Upper lobe of left lung (tissue), 6 donors: ENCODE measurements around the gene DPP10. TPM values are rescaled to one million over a fixed set of nuclear protein-coding genes. Genes with fewer than 3 reads are reported as not detected.
"Not testable (repeated sequence)": the region's sequence is repeated elsewhere in the genome, so short reads cannot be mapped to it uniquely, and the experiment has no call there.

ENCODE experiments used
- ATAC-seq, 2 donors: fragments of 200-7000 bp; cut with Tn5 transposase; one replicate each; pipeline ENCODE4 v1.9.1; 2022; ENCODE audit warnings: mild to moderate bottlenecking in 2 of 2, moderate library complexity in 2 of 2; ENCODE audit not compliant: low FRiP score in 2 of 2
- DNase-seq, 2 donors: peaks; one replicate each; pipeline ENCODE4 v3.0.0-alpha.2; 2019 to 2020
- H3K27ac ChIP-seq, 4 donors: fragments of 200-600 bp; sonication (generic); one replicate each; pipeline ENCODE4 v1.5.1; 2016 to 2019
- H3K27me3 ChIP-seq, 4 donors: fragments of 200-600 bp; sonication (generic); one replicate each; pipeline ENCODE4 v1.5.1; 2017 to 2019
- H3K36me3 ChIP-seq, 4 donors: fragments of 200-600 bp; sonication (generic); one replicate each; pipeline ENCODE4 v1.5.1; 2016 to 2019
- H3K4me1 ChIP-seq, 4 donors: fragments of 200-600 bp; sonication (generic); one replicate each; pipeline ENCODE4 v1.5.1; 2018 to 2019
- H3K4me3 ChIP-seq, 4 donors: fragments of 200-600 bp; sonication (generic); one replicate each; pipeline ENCODE4 v1.5.1; 2017 to 2019; ENCODE audit warnings: mild to moderate bottlenecking in 2 of 4, moderate library complexity in 1 of 4
- H3K9me3 ChIP-seq, 4 donors: fragments of 200-600 bp; sonication (generic); one replicate each; pipeline ENCODE4 v1.5.1; 2018 to 2019
- CTCF ChIP-seq, 6 experiments: fragments of 450-650 bp in 4 of 6; fragments of 200-600 bp in 2 of 6; sonication (generic) in 2 of 6; IDR thresholded peaks; one replicate each; pipeline ENCODE4 v1.5.1; 2016 to 2019; ENCODE audit warnings: antibody characterized with exemption in 6 of 6
- EP300 ChIP-seq, 4 donors: sonication (generic); formaldehyde crosslinking; IDR thresholded peaks; one replicate each; pipeline ENCODE4 v1.5.1; 2017; ENCODE audit warnings: antibody characterized with exemption in 4 of 4, control low read depth in 2 of 4
- POLR2A ChIP-seq, 4 donors: fragments of 450-650 bp; IDR thresholded peaks; one replicate each; pipeline ENCODE4 v1.5.1; 2016 to 2017; ENCODE audit warnings: antibody characterized with exemption in 4 of 4, mild to moderate bottlenecking in 2 of 4
- POLR2AphosphoS5 ChIP-seq, 2 donors: sonication (generic); formaldehyde crosslinking; IDR thresholded peaks; one replicate each; pipeline ENCODE4 v1.5.1; 2017; ENCODE audit warnings: antibody characterized with exemption in 2 of 2
- WGBS, 2 donors: methylation state at CpG; one replicate each; pipeline ENCODE4 v1.1.5; 2017 to 2018; 5-methylcytosine and 5-hydroxymethylcytosine counted together
- total RNA-seq, 6 donors: library from RNA; depleted of rRNA in 4 of 6; stranded (reverse); fragments of >200 nt in 4 of 6; gene quantifications; one replicate each; pipeline versions ENCODE4 v1.1.0 to v1.2.1, GENCODE V29; 2016 to 2021
- donor health status: DM: no; HTN: no; CAD: no; lungs with moderate emphysema.
- donor health status: DM: no; HTN: yes; CAD: no; lungs with severe emphysema.

Gene DPP10
- total RNA-seq, 6 donors from 2014 or later = 0.46 to 1.7 (median 0.77) TPM; not detected in 2

- no peak for ATAC-seq
- Histone ChIP-seq H3K4me1 (no peaks in the 10 kb centered on the region), H3K9me3 (no peaks in the 10 kb centered on the region), H3K4me3 (no peak overlapping the region), H3K27me3 (no peaks in the 10 kb centered on the region), H3K27ac (no peak overlapping the region), H3K36me3 (no peaks in the 10 kb centered on the region)
- 82 to 84% methylated on average over 2 of the region's 2 CpGs for WGBS, 2 donors
- no peak for TF ChIP-seq POLR2AphosphoS5 (IDR thresholded peaks at IDR 0.05)
- no peak for TF ChIP-seq POLR2A (IDR thresholded peaks at IDR 0.05)
- no peak for TF ChIP-seq CTCF (IDR thresholded peaks at IDR 0.05)
- TF ChIP-seq EP300 (IDR thresholded peaks at IDR 0.05) = no peak
- DNase-seq = no peak
These were observed 303.3 kb downstream of the DPP10 start for GRCh38 chr2:114745700-114746099.

- ATAC-seq, H3K36me3 ChIP-seq, H3K27ac ChIP-seq, H3K4me1 ChIP-seq, H3K27me3 ChIP-seq, H3K4me3 ChIP-seq, DNase-seq, H3K9me3 ChIP-seq: not testable (repeated sequence)
- 84 to 93% methylated on average over 4 of the region's 5 CpGs for WGBS, 2 donors
These were observed 305.7 kb downstream of the DPP10 start for GRCh38 chr2:114748175-114748574.

DNA sequence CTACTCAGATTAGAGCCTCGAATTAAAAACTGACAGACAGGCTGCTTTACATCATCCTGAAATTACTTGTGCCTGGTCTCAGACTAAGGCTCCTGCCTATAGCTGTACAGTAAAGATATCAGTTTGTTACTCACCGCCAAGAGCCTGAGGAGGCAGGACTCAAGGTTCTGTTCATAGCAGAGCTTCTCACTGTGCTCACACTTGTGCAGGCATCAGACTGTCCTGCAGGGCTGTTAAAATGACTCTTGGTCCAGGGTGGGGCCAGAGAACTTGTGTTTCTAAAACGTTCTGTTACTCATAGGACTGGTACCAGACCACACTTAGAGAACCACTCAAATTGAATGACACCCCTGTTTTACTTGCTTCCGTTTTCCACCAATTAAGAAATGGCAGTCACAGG lies 310.0 kb downstream of the DPP10 start:
- Histone ChIP-seq H3K4me3 (no peak overlapping the region), H3K9me3 (no peaks in the 10 kb centered on the region), H3K36me3 (no peaks in the 10 kb centered on the region), H3K27ac (no peak overlapping the region), H3K27me3 (no peaks in the 10 kb centered on the region), H3K4me1 (peaks cover 0 to 6% (median 0%) of the 10 kb centered on the region in 4 donors)
- no peak for DNase-seq
- 64 to 76% methylated on average over 4 of the region's 4 CpGs for WGBS, 2 donors
- TF ChIP-seq POLR2A (IDR thresholded peaks at IDR 0.05) = no peak
- no peak for TF ChIP-seq POLR2AphosphoS5 (IDR thresholded peaks at IDR 0.05)
- TF ChIP-seq CTCF (IDR thresholded peaks at IDR 0.05) = no peak
- no peak for TF ChIP-seq EP300 (IDR thresholded peaks at IDR 0.05)
- ATAC-seq = no peak

DNA sequence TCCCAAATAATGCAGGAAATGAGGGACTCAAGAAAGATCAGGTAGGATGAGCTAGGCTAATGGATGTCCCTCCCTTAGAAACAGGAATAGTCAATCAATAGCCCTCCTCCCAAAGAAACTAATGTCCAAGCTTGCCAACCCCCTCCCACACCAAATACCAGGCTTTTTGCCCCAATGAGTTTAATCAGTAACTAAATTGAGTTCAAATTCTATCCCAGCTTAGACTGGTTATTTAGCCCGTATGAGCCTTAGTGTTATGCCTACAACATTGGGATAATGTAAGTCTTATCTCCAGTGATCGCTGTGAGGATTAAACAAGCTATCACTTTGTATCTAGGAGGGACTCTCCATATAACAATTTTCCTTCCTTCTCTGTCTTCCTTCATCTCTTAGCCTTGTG lies 310.7 kb downstream of the DPP10 start:
- WGBS, 2 donors = 88 to 98% methylated on average over 2 of the region's 2 CpGs
- DNase-seq = no peak
- ATAC-seq = no peak
- TF ChIP-seq POLR2A (IDR thresholded peaks at IDR 0.05) (no peak), POLR2AphosphoS5 (IDR thresholded peaks at IDR 0.05) (no peak), CTCF (IDR thresholded peaks at IDR 0.05) (no peak), EP300 (IDR thresholded peaks at IDR 0.05) (no peak)
- H3K27ac ChIP-seq = no peak overlapping the region
- no peaks in the 10 kb centered on the region for H3K27me3 ChIP-seq
- no peak overlapping the region for H3K4me3 ChIP-seq
- no peaks in the 10 kb centered on the region for H3K9me3 ChIP-seq
- H3K4me1 ChIP-seq = peaks cover 0 to 6% (median 0%) of the 10 kb centered on the region in 4 donors
- H3K36me3 ChIP-seq = no peaks in the 10 kb centered on the region

- no peak for TF ChIP-seq POLR2A (IDR thresholded peaks at IDR 0.05)
- TF ChIP-seq CTCF (IDR thresholded peaks at IDR 0.05) = no peak
- TF ChIP-seq POLR2AphosphoS5 (IDR thresholded peaks at IDR 0.05) = no peak
- no peak for TF ChIP-seq EP300 (IDR thresholded peaks at IDR 0.05)
- H3K27ac ChIP-seq = no peak overlapping the region
- H3K4me1 ChIP-seq = peaks cover 0 to 6% (median 0%) of the 10 kb centered on the region in 4 donors
- peak in 1 of 2 donors; percentile 27 for ATAC-seq
- peak in 1 of 2 donors; percentile 22 for DNase-seq
- 43 to 59% methylated on average over 3 of the region's 3 CpGs for WGBS, 2 donors
- no peak overlapping the region for H3K4me3 ChIP-seq
- H3K36me3 ChIP-seq = no peaks in the 10 kb centered on the region
- no peaks in the 10 kb centered on the region for H3K27me3 ChIP-seq
- no peaks in the 10 kb centered on the region for H3K9me3 ChIP-seq
These were observed 312.6 kb downstream of the DPP10 start for GRCh38 chr2:114754907-114755563.
